NB4 (cell line): ENCODE results near the gene FARP1.

Experiments
- MYC ChIP-seq: IDR thresholded peaks from 2 replicates; pipeline ENCODE4 v1.6.1; 2011; ENCODE audit warnings: low read depth, low read length
- POLR2A ChIP-seq: IDR thresholded peaks from 2 replicates; pipeline ENCODE4 v1.6.1; 2011; ENCODE audit warnings: mild to moderate bottlenecking; ENCODE audit not compliant: insufficient read length; ENCODE audit errors: extremely low read depth
- TF ChIP-seq, protein P1 (sequence below): IDR thresholded peaks from one replicate; pipeline ENCODE4 v1.5.1; 2012; ENCODE audit warnings: low read depth, low read length
- TF ChIP-seq, protein P2 (sequence below): IDR thresholded peaks from 2 replicates; pipeline ENCODE4 v1.6.1; 2011; ENCODE audit warnings: low read depth, low read length

DNA sequence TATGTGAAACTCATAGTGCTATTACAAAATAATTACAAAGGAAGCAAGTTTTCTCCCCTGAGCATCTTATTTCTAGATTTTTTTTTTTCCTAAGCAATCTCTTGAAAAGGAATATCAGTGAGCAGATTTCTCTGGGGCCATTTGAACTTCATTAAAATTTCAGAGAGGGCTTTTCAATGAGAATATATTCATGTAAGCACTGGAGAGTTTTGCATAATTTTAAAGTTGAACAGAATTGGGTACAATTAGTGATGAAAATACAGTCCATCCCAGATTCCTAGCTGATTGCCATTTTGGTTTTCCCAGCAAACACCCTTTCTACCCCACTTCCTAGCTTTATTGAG is 101.0 kb downstream of the FARP1 start:
- TF ChIP-seq, protein P1, sequence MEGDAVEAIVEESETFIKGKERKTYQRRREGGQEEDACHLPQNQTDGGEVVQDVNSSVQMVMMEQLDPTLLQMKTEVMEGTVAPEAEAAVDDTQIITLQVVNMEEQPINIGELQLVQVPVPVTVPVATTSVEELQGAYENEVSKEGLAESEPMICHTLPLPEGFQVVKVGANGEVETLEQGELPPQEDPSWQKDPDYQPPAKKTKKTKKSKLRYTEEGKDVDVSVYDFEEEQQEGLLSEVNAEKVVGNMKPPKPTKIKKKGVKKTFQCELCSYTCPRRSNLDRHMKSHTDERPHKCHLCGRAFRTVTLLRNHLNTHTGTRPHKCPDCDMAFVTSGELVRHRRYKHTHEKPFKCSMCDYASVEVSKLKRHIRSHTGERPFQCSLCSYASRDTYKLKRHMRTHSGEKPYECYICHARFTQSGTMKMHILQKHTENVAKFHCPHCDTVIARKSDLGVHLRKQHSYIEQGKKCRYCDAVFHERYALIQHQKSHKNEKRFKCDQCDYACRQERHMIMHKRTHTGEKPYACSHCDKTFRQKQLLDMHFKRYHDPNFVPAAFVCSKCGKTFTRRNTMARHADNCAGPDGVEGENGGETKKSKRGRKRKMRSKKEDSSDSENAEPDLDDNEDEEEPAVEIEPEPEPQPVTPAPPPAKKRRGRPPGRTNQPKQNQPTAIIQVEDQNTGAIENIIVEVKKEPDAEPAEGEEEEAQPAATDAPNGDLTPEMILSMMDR: no peak
- TF ChIP-seq POLR2A (no peak), MYC (no peak)
- TF ChIP-seq, protein P2, sequence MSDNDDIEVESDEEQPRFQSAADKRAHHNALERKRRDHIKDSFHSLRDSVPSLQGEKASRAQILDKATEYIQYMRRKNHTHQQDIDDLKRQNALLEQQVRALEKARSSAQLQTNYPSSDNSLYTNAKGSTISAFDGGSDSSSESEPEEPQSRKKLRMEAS: no peak
